Measurements from ENCODE around the gene MBTD1. TPM values are rescaled to one million over a fixed set of nuclear protein-coding genes. Genes with fewer than 3 reads are reported as not detected.

MBTD1 gene
- total RNA-seq, 1 donor from 2014 or later, result 20.1 TPM

DNA sequence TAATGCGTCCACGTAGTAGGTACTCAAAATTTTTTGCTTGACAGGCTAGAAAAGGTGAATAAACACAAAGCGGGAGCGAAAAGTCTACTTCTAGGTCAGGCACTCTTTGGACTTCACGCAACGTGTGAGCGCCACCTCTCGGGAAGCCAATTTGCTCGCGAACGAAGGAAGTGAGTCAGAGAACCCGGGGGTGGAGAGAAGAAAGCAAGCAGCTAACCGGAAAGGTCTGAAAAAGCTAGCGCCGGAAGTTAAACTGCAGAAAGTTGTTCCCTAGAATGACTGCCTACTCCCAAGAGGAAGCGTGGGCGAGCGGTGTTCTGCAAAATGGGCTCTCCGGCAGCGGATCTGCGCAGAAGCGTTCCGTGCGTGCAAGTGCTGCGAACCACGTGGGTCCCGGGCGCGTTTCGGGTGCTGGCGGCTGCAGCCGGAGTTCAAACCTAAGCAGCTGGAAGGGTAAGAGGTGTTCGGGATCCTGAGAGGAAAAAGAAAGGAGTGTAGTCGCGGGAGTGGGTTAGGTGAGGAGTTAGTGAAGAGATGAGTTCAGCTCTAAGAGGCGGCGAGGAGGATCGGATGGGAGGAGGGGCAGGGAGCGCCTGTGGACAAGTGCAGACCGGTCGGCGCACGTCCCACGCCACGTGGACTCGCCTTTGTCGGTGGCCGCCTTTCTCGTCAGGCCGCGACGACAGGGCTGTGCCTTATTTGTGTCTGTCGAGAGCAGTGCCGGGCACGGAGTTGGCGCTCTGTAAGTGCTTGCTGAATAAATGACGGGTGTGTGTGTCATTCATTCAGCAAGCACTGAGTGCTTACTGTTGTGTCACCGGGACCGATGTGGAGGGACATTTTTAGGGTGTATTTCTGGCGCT lies 106.4 kb downstream of the MBTD1 start, which contains the start of gene NME1:
TSS of gene NME1 (plus strand) at position 350 of the 863 bp plus-strand sequence. CDS start 2,096 bp downstream, outside the sequence.
- no peaks in the 10 kb centered on the region for H3K9me3 ChIP-seq
- peaks cover 0 to 11% of the 10 kb centered on the region in 2 donors for H3K36me3 ChIP-seq
- DNase-seq (ENCODE audit: extremely low spot score in 2 of 2), result peak; percentile 99 to 100
- peak within 1 kb of the TSS; percentile 58 to 76 for H3K4me3 ChIP-seq
- H3K27me3 ChIP-seq, result no peaks in the 10 kb centered on the region
- H3K27ac ChIP-seq, result peak within 1 kb of the TSS; percentile 95
- intact Hi-C loops (cut with DNase I), result loop anchor here (5.0 to 10.0 kb wide), 2 partner anchors 151 to 299 kb away; no protein-coding TSS in a partner anchor
- peak; percentile 92 to 99 for TF ChIP-seq POLR2AphosphoS5 (IDR thresholded peaks at IDR 0.05; ENCODE audit: insufficient read depth in 1 of 2, low read depth in 1 of 2)
- no peak for TF ChIP-seq POLR2A (IDR thresholded peaks at IDR 0.05)
- TF ChIP-seq, protein P1, sequence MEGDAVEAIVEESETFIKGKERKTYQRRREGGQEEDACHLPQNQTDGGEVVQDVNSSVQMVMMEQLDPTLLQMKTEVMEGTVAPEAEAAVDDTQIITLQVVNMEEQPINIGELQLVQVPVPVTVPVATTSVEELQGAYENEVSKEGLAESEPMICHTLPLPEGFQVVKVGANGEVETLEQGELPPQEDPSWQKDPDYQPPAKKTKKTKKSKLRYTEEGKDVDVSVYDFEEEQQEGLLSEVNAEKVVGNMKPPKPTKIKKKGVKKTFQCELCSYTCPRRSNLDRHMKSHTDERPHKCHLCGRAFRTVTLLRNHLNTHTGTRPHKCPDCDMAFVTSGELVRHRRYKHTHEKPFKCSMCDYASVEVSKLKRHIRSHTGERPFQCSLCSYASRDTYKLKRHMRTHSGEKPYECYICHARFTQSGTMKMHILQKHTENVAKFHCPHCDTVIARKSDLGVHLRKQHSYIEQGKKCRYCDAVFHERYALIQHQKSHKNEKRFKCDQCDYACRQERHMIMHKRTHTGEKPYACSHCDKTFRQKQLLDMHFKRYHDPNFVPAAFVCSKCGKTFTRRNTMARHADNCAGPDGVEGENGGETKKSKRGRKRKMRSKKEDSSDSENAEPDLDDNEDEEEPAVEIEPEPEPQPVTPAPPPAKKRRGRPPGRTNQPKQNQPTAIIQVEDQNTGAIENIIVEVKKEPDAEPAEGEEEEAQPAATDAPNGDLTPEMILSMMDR (IDR thresholded peaks at IDR 0.05), result peak; percentile 16 to 82 (median 78)
- peaks cover 24% of the 10 kb centered on the region for H3K4me1 ChIP-seq

DNA sequence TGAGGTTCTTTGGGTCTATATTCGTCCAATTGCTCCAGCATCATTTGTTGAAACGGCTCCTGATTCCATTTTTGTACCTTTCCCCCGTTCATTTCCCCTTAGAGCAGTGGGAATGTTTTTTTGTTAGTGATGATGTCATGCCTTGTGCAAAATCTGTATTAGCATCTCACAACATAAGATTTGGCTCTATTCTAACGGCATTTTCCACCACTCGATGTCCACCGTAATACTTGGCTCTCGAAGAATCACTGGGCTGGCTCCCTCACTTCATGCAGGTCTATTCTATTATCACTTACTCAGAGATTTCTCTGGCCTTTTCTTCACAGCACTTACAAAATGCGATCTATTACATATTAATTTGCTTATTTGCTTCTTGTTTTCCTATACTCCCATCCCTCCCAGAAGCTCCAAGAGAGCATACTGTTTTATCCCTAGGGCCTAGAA lies 107.1 kb downstream of the MBTD1 start:
- H3K4me1 ChIP-seq, result peaks cover 24% of the 10 kb centered on the region
- peaks cover 0 to 4% of the 10 kb centered on the region in 2 donors for H3K36me3 ChIP-seq
- H3K27ac ChIP-seq, result peak overlapping the region; percentile 95
- intact Hi-C loops (cut with DNase I), result loop anchor here (5.0 to 10.0 kb wide), 2 partner anchors 150 to 298 kb away; no protein-coding TSS in a partner anchor
- no peaks in the 10 kb centered on the region for H3K27me3 ChIP-seq
- TF ChIP-seq POLR2A (IDR thresholded peaks at IDR 0.05), result no peak
- TF ChIP-seq, protein P1 (IDR thresholded peaks at IDR 0.05), result no peak
- no peak for TF ChIP-seq POLR2AphosphoS5 (IDR thresholded peaks at IDR 0.05; ENCODE audit: insufficient read depth in 1 of 2, low read depth in 1 of 2)
- H3K4me3 ChIP-seq, result peak overlapping the region; percentile 47 to 76
- DNase-seq (ENCODE audit: extremely low spot score in 2 of 2), result no peak
- H3K9me3 ChIP-seq, result no peaks in the 10 kb centered on the region

DNA sequence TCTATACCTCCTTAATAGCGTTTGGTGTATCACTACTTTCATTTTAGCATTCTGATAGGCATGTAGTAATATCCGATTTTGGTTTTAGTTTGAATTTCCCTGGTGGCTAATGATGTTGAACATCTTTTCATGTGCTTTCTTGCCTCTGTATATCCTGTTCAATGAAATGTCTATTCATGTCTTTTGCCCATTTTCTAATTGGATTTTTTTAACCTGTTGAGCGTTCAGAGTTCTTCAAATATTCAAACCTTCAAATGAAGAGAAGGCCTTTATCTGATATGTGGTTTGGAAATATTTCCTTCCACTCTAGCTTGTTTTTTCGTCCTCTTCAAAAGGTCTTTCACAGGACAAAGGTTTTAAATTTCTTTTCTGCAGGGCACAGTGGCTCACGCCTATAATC lies 108.9 kb downstream of the MBTD1 start:
- TF ChIP-seq POLR2AphosphoS5 (IDR thresholded peaks at IDR 0.05; ENCODE audit: insufficient read depth in 1 of 2, low read depth in 1 of 2) (no peak), POLR2A (IDR thresholded peaks at IDR 0.05) (no peak)
- TF ChIP-seq, protein P1 (IDR thresholded peaks at IDR 0.05), result no peak
- Histone ChIP-seq H3K9me3 (no peaks in the 10 kb centered on the region), H3K27ac (no peak overlapping the region), H3K27me3 (no peaks in the 10 kb centered on the region), H3K4me1 (peaks cover 24% of the 10 kb centered on the region), H3K4me3 (no peak overlapping the region), H3K36me3 (no peaks in the 10 kb centered on the region)
- no peak for DNase-seq (ENCODE audit: extremely low spot score in 2 of 2)
- intact Hi-C loops (cut with DNase I), result loop anchor here (5.0 to 10.0 kb wide), 2 partner anchors 149 to 296 kb away; no protein-coding TSS in a partner anchor

DNA sequence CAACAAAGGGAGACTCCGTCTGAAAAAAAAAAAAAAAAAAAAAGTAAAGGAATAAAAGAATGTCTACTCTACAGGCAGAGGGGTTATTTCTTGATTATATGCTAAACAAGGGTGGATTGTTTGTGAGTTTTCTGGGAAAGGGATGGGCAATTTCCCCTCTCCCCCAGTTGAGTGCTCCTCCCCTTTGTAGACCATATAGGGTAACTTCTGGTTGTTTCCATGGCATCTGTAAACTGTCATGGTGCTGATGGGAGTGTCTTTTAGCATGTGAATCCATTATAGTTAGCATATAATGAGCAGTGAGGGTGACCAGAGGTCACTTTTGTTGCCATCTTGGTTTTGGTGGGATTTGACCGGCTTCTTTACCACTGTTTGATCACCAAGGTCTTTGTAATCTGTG lies 110.7 kb downstream of the MBTD1 start:
- H3K27me3 ChIP-seq, result no peaks in the 10 kb centered on the region
- DNase-seq (ENCODE audit: extremely low spot score in 2 of 2), result no peak
- TF ChIP-seq, protein P1 (IDR thresholded peaks at IDR 0.05), result no peak
- TF ChIP-seq POLR2A (IDR thresholded peaks at IDR 0.05) (no peak), POLR2AphosphoS5 (IDR thresholded peaks at IDR 0.05; ENCODE audit: insufficient read depth in 1 of 2, low read depth in 1 of 2) (no peak)
- H3K4me1 ChIP-seq, result peaks cover 10% of the 10 kb centered on the region
- no peak overlapping the region for H3K4me3 ChIP-seq
- no peak overlapping the region for H3K27ac ChIP-seq
- intact Hi-C loops (cut with DNase I), result no loop called here
- no peaks in the 10 kb centered on the region for H3K36me3 ChIP-seq
- H3K9me3 ChIP-seq, result no peaks in the 10 kb centered on the region
